Measurements from ENCODE around the gene PSMD5. TPM values are rescaled to one million over a fixed set of nuclear protein-coding genes. Genes with fewer than 3 reads are reported as not detected.

The PSMD5 gene
- total and polyA plus RNA-seq, 11 donors, result 4.8 to 17.9 (median 13.4) TPM

- intact Hi-C loops (cut with DNase I), result no loop called here
- peaks cover 0 to 10% (median 0%) of the 10 kb centered on the region in 12 donors for H3K4me1 ChIP-seq
- DNase-seq (no peak), ATAC-seq (peak in 1 of 4 donors; percentile 23)
- 90 to 92% (median 91%) methylated on average over 6 to 7 of the region's 7 CpGs for WGBS, 4 donors
- no peak overlapping the region for H3K27ac ChIP-seq
- peaks cover 0 to 85% (median 53%) of the 10 kb centered on the region in 9 donors for H3K36me3 ChIP-seq
- TF ChIP-seq, protein P1, sequence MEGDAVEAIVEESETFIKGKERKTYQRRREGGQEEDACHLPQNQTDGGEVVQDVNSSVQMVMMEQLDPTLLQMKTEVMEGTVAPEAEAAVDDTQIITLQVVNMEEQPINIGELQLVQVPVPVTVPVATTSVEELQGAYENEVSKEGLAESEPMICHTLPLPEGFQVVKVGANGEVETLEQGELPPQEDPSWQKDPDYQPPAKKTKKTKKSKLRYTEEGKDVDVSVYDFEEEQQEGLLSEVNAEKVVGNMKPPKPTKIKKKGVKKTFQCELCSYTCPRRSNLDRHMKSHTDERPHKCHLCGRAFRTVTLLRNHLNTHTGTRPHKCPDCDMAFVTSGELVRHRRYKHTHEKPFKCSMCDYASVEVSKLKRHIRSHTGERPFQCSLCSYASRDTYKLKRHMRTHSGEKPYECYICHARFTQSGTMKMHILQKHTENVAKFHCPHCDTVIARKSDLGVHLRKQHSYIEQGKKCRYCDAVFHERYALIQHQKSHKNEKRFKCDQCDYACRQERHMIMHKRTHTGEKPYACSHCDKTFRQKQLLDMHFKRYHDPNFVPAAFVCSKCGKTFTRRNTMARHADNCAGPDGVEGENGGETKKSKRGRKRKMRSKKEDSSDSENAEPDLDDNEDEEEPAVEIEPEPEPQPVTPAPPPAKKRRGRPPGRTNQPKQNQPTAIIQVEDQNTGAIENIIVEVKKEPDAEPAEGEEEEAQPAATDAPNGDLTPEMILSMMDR (IDR thresholded peaks at IDR 0.05), result no peak
- no peak for TF ChIP-seq POLR2A (IDR thresholded peaks at IDR 0.05)
- H3K9me3 ChIP-seq, result no peaks in the 10 kb centered on the region
- H3K4me3 ChIP-seq, result no peak overlapping the region
- H3K27me3 ChIP-seq, result no peaks in the 10 kb centered on the region
Observed at GRCh38 chr9:120855827-120856670, 13.3 kb upstream of the PSMD5 start.

DNA sequence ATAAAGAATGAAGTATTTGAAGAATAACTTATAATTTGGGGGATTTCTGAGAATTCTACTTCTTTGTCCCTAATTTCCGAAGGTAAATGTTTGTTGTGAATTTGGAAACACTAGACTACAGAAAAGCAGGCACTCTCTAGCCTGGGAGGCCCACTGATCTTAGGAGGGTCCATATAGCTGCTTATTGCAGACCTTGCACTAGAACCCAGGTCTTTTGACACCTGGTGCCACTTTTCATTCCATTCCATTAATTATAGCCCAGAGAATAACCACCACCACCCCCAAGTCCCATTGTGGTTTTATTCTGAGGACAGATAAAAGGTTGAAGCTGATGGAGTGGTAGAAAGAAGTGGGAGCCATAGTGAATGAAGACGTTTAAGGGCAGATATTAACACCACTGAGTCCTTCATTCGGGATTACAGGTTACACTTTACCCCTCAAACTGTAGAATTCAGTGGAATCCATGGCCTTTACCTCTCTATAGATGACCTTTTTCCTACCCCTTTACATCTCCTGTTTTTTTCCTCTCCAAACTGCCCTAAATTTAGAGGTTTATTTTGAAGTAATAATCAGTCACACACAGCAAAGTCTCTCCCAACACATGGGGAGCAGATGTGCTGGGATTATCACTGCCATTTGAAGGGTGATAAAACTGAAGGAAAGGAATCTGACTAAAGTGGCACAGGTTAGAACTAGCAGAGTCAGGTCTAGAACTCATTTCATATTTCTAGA is 12.0 kb upstream of the PSMD5 start:
- Histone ChIP-seq H3K27me3 (no peaks in the 10 kb centered on the region), H3K9me3 (no peaks in the 10 kb centered on the region), H3K4me1 (peaks cover 0 to 10% (median 0%) of the 10 kb centered on the region in 12 donors), H3K27ac (no peak overlapping the region), H3K4me3 (no peak overlapping the region), H3K36me3 (peaks cover 0 to 72% (median 45%) of the 10 kb centered on the region in 9 donors)
- intact Hi-C loops (cut with DNase I), result no loop called here
- DNase-seq (no peak), ATAC-seq (no peak)
- WGBS, 4 donors, result 84 to 90% (median 86%) methylated on average over 3 of the region's 3 CpGs
- TF ChIP-seq, protein P1 (IDR thresholded peaks at IDR 0.05), result no peak
- no peak for TF ChIP-seq POLR2A (IDR thresholded peaks at IDR 0.05)

- no peak for ATAC-seq
- 86 to 96% (median 87%) methylated on average over 6 of the region's 6 CpGs for WGBS, 4 donors
Observed at GRCh38 chr9:120853198-120853597, 10.5 kb upstream of the PSMD5 start.

More at GRCh38 chr9:120853198-120853597, 10.5 kb upstream of the PSMD5 start:
- Histone ChIP-seq H3K36me3 (peaks cover 0 to 66% (median 41%) of the 10 kb centered on the region in 9 donors), H3K9me3 (no peaks in the 10 kb centered on the region), H3K4me3 (no peak overlapping the region), H3K27me3 (no peaks in the 10 kb centered on the region), H3K27ac (no peak overlapping the region), H3K4me1 (peaks cover 0 to 10% (median 0%) of the 10 kb centered on the region in 12 donors)
- TF ChIP-seq POLR2A (IDR thresholded peaks at IDR 0.05), result no peak
- TF ChIP-seq, protein P1 (IDR thresholded peaks at IDR 0.05), result no peak
- intact Hi-C loops (cut with DNase I), result no loop called here
- no peak for DNase-seq

Measured in heart left ventricle (tissue), 16 donors.